Brain microvascular endothelial cell (primary cell): ENCODE data around the gene DCLRE1A.

Source experiments
- DNase-seq: peaks from one replicate; pipeline ENCODE4 v3.0.0-alpha.2; 2020
- H3K27ac ChIP-seq: fragments of 250-450 bp; sonication (Bioruptor Pico); 2 replicates; pipeline ENCODE4 v1.5.1; 2020; ENCODE audit warnings: mild to moderate bottlenecking, moderate library complexity
- H3K27me3 ChIP-seq: fragments of 250-450 bp; sonication (Bioruptor Pico); replicated peaks from 2 replicates; pipeline ENCODE4 v1.5.1; 2020; ENCODE audit warnings: mild to moderate bottlenecking
- H3K36me3 ChIP-seq: fragments of 250-450 bp; sonication (Bioruptor Pico); replicated peaks from 2 replicates; pipeline ENCODE4 v1.5.1; 2020; ENCODE audit warnings: mild to moderate bottlenecking
- H3K4me3 ChIP-seq: 2 replicates; pipeline ENCODE4 v1.5.1; 2011; ENCODE audit warnings: low read depth, mild to moderate bottlenecking, control low read depth, low read length, moderate library complexity
- CTCF ChIP-seq: IDR thresholded peaks from 2 replicates; pipeline ENCODE4 v1.5.1; 2011; ENCODE audit warnings: low read depth, mild to moderate bottlenecking, moderate library complexity, low read length, control low read depth, inconsistent platforms; ENCODE audit errors: missing control alignments
- in situ Hi-C: cut with HindIII; loops from 2 replicates; pipeline ENCODE4 v1.10.0; 2017; ENCODE audit warnings: low sequenced_read_pairs, low pct_ligation_motif_present

DCLRE1A gene

GRCh38 chr10:113801569-113801968, 52.3 kb downstream of the DCLRE1A start:
- no peak for DNase-seq

GRCh38 chr10:113791691-113792090, 62.2 kb downstream of the DCLRE1A start:
- no peak for TF ChIP-seq CTCF

More at GRCh38 chr10:113801569-113801968, 52.3 kb downstream of the DCLRE1A start:
- TF ChIP-seq CTCF, result no peak
- Histone ChIP-seq H3K27me3 (no peaks in the 10 kb centered on the region), H3K27ac (no peak overlapping the region), H3K4me3 (no peak overlapping the region), H3K36me3 (no peaks in the 10 kb centered on the region)
- in situ Hi-C loops, result no loop called here

GRCh38 chr10:113788604-113789083, 65.2 kb downstream of the DCLRE1A start:
- peak; percentile 93 for DNase-seq
- no peaks in the 10 kb centered on the region for H3K36me3 ChIP-seq
- TF ChIP-seq CTCF, result no peak
- H3K27ac ChIP-seq, result no peak overlapping the region
- H3K4me3 ChIP-seq, result no peak overlapping the region
- no peaks in the 10 kb centered on the region for H3K27me3 ChIP-seq
- in situ Hi-C loops, result loop anchor here (25.0 kb wide), 1 partner anchor 324 kb away; no protein-coding TSS in a partner anchor

More at GRCh38 chr10:113791691-113792090, 62.2 kb downstream of the DCLRE1A start:
- no peak for DNase-seq
- in situ Hi-C loops, result loop anchor here (25.0 kb wide), 1 partner anchor 321 kb away; no protein-coding TSS in a partner anchor
- no peaks in the 10 kb centered on the region for H3K27me3 ChIP-seq
- H3K4me3 ChIP-seq, result no peak overlapping the region
- H3K27ac ChIP-seq, result no peak overlapping the region
- H3K36me3 ChIP-seq, result no peaks in the 10 kb centered on the region
